Measurements from ENCODE around the gene SV2C.

Gene SV2C

GRCh38 chr5:76154009-76154690 lies 71.0 kb downstream of the SV2C start:
- no peak for TF ChIP-seq CTCF (IDR thresholded peaks at IDR 0.05; ENCODE audit: control insufficient read depth, insufficient read depth, low read depth, low read length, missing control alignments)
- H3K4me3 ChIP-seq (ENCODE audit: control insufficient read depth, low read depth, low read length) = no peak overlapping the region
- DNase-seq (ENCODE audit: low read depth) = no peak

GRCh38 chr5:76155536-76155935 lies 72.4 kb downstream of the SV2C start:
- no peak for DNase-seq (ENCODE audit: low read depth)
- no peak for TF ChIP-seq CTCF (IDR thresholded peaks at IDR 0.05; ENCODE audit: control insufficient read depth, insufficient read depth, low read depth, low read length, missing control alignments)
- H3K4me3 ChIP-seq (ENCODE audit: control insufficient read depth, low read depth, low read length) = no peak overlapping the region

GRCh38 chr5:76162335-76162734 lies 79.2 kb downstream of the SV2C start:
- DNase-seq (ENCODE audit: low read depth) = no peak
- no peak for TF ChIP-seq CTCF (IDR thresholded peaks at IDR 0.05; ENCODE audit: control insufficient read depth, insufficient read depth, low read depth, low read length, missing control alignments)
- no peak overlapping the region for H3K4me3 ChIP-seq (ENCODE audit: control insufficient read depth, low read depth, low read length)

GRCh38 chr5:76163111-76163628 lies 80.0 kb downstream of the SV2C start:
- TF ChIP-seq CTCF (IDR thresholded peaks at IDR 0.05; ENCODE audit: control insufficient read depth, insufficient read depth, low read depth, low read length, missing control alignments) = no peak
- no peak for DNase-seq (ENCODE audit: low read depth)
- no peak overlapping the region for H3K4me3 ChIP-seq (ENCODE audit: control insufficient read depth, low read depth, low read length)

GRCh38 chr5:76165029-76165428 lies 81.8 kb downstream of the SV2C start:
- DNase-seq (ENCODE audit: low read depth) = no peak
- no peak for TF ChIP-seq CTCF (IDR thresholded peaks at IDR 0.05; ENCODE audit: control insufficient read depth, insufficient read depth, low read depth, low read length, missing control alignments)
- H3K4me3 ChIP-seq (ENCODE audit: control insufficient read depth, low read depth, low read length) = no peak overlapping the region

- DNase-seq (ENCODE audit: low read depth) = no peak
- H3K4me3 ChIP-seq (ENCODE audit: control insufficient read depth, low read depth, low read length) = no peak overlapping the region
- no peak for TF ChIP-seq CTCF (IDR thresholded peaks at IDR 0.05; ENCODE audit: control insufficient read depth, insufficient read depth, low read depth, low read length, missing control alignments)
Observed at GRCh38 chr5:76165711-76166374, 82.7 kb downstream of the SV2C start.
